OCI-LY3 (cell line): ENCODE data around the gene WFDC10A.

Experiments used
- EZH2phosphoT487 ChIP-seq: fragments of 200-600 bp; shearing (Covaris generic); IDR thresholded peaks from 2 replicates; pipeline ENCODE4 v1.6.1; 2018; ENCODE audit warnings: antibody characterized with exemption, mixed run types, low read depth
- TF ChIP-seq, protein P1 (sequence below): fragments of 200-600, 300-600 bp; sonication (generic); IDR thresholded peaks from 2 replicates; pipeline ENCODE4 v1.5.1; 2014; ENCODE audit warnings: antibody characterized with exemption, low read length, low read depth

- TF ChIP-seq, protein P1, sequence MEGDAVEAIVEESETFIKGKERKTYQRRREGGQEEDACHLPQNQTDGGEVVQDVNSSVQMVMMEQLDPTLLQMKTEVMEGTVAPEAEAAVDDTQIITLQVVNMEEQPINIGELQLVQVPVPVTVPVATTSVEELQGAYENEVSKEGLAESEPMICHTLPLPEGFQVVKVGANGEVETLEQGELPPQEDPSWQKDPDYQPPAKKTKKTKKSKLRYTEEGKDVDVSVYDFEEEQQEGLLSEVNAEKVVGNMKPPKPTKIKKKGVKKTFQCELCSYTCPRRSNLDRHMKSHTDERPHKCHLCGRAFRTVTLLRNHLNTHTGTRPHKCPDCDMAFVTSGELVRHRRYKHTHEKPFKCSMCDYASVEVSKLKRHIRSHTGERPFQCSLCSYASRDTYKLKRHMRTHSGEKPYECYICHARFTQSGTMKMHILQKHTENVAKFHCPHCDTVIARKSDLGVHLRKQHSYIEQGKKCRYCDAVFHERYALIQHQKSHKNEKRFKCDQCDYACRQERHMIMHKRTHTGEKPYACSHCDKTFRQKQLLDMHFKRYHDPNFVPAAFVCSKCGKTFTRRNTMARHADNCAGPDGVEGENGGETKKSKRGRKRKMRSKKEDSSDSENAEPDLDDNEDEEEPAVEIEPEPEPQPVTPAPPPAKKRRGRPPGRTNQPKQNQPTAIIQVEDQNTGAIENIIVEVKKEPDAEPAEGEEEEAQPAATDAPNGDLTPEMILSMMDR = no peak
- no peak for TF ChIP-seq EZH2phosphoT487
These were observed 832 bp downstream of the WFDC10A start for GRCh38 chr20:45630371-45630770.
